GM21360 (cell line): ENCODE data around the gene FCN1.

Source experiments
- ATAC-seq: cut with Tn5 transposase; IDR thresholded peaks from one replicate; pipeline ENCODE4 v1.9.1; 2021; ENCODE audit warnings: mild to moderate bottlenecking, moderate library complexity; ENCODE audit not compliant: unreplicated experiment

The FCN1 gene

GRCh38 chr9:134915046-134915985 lies 2.4 kb downstream of the FCN1 start:
- no peak for ATAC-seq

- ATAC-seq: no peak
These were observed 3.2 kb downstream of the FCN1 start for GRCh38 chr9:134914501-134914834.

DNA sequence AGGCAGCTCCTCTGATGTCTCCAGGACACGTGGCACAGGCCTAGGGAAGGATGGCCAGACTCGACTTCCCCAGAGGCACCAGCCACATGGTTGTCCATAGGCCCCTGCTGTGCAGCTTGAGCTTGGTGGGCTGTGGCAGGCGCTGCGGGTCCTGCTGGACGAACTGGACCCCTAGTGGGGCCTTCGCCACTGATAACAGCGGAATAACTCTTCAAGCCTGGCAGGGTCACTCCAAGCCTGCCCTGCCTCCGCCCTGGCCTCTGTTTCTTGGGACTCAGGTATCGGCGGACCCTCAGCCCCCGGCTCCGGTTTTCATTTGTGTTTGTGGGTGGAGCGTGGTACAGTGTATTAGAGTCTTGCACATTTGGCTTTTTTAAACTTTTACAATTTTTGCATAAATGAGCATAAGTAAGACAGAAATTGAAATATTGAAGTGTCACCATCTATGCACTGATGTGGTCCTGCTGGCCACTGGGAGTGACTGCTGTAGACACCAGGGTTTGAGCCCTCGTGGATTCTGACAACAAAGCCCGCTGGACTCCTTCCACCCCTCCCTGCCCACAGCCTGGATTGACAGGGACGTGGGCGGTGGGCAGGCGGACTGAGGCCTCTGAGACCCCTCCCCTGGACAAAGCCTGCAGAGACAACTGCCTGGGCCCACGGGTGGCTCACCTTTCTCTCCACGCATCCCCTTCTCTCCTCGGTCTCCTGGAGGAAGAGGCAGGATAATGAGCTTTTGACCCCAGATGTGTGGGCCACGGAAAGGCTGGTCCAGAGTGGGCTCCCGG lies 3.8 kb downstream of the FCN1 start:
- no peak for ATAC-seq

- ATAC-seq: no peak
These were observed 4.5 kb downstream of the FCN1 start for GRCh38 chr9:134913041-134913712.

DNA sequence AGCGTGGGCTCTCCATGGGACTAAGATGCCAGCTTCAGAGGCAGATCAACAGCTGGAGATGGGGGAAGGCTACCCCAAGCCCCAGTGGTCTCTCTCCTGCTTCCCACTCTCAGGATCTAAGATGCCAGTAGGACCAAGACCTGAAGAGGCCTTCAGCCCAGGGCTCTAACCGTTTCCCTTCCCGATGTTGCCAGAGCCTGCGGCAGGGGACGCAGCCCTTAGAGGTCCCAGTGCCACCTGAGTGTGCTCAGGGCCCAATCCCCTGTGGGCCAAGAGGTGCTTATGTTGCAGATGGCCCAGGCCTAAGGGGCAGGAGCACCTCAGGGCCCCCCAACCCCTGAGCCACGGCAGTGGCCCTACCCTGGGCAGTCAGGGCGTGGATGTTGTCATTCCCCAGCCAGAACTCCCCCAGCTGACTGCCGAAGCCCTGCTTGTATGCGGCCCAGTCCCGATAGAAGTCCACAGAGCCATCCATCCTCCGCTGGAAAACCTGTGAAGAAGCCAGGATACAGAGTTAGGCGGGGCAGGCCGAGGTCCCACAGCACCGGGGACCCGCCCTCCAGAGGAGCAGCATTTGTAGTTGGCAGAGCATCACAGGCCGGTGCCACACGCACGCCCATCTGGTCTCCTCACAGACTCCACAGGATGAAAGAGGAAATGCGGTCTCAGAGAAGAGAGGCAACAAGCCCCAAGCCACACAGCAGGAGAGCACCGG lies 5.4 kb downstream of the FCN1 start:
- ATAC-seq: no peak

DNA sequence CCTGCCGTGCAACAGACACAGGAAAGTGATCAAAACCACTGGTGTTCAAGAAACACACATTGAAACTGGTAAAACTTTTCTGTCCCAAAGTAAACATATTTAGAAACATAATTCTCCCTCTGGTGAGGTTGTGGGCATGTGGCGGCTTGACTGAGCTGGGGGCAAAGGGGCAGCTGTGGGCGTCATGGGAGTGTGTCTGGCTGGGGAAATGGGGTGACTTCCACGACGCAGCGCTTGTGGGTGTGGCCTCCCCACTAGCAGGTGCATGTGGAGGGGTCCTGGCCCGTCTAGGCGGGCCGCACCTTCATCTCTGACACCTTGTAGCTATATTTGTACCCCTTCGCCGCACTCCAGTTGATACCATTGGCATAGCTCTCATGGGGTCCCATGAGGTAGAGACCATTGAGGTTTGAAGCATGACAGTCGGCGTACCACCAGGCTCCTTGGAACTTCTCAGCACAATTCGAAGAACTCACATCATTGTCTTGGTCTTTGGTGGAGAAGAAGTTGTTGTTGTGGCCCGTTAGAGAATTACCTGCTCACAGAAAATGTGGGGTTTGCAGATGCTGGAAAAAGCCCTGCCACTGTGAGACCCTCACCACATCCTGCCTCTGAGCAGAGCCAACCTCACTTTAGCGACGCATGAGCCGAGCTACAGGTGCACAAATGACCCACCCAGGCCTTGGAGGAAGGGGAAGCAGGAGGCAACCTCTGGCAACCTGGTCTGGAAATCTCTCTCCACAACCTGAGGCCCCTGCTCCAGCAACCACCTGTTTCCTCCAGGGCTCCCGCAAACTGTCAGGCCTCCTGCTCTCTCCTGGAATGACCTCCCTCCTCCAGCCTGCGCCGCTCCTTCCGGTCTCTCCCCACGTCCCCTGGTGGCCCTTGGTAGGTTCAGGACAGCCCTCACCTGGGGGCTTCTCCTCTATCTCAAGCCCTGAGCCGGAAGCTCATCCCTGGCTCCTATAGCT lies 7.9 kb downstream of the FCN1 start:
- no peak for ATAC-seq

GRCh38 chr9:134908524-134909309 lies 9.0 kb downstream of the FCN1 start:
- no peak for ATAC-seq

DNA sequence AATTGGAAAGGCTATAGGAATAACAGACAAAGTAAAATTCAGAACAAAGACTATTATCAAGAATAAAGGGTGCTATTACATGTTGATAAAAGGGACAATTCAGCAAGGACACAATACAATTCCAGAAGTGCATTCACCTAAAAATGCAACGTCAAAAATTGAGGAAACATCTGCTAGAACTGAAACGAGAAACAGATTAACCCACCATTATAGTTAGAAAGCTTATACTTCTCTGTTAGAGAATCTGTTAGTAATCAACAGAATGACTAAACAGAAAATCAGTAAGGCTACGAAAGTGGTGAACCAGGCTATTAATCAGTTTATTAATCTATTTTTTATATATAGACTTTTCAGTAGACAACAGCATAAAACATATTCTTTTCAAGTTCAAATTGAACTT lies 14.8 kb downstream of the FCN1 start:
- ATAC-seq: no peak

DNA sequence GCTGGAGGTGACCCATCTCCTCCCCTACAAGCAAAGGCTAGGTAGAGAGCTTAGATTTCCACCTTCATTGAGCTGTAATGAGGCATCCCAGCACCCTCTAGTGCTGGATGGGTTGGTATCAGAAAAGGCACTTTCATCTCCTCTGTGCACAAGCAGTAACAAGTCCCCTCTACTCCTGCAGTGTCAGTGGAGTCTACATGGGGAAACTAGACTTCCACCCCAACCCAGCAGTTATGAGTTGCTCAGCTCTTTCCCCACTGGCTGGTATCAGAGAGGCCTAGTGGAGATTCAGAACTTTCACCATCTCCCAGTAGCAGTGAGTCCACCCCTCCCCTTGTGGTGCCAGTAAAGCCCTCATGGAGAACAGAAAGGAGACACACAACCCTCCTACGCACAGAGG lies 17.9 kb downstream of the FCN1 start:
- ATAC-seq: no peak

GRCh38 chr9:134899168-134899567 lies 18.5 kb downstream of the FCN1 start:
- ATAC-seq: no peak

GRCh38 chr9:134898319-134898718 lies 19.4 kb downstream of the FCN1 start:
- no peak for ATAC-seq

DNA sequence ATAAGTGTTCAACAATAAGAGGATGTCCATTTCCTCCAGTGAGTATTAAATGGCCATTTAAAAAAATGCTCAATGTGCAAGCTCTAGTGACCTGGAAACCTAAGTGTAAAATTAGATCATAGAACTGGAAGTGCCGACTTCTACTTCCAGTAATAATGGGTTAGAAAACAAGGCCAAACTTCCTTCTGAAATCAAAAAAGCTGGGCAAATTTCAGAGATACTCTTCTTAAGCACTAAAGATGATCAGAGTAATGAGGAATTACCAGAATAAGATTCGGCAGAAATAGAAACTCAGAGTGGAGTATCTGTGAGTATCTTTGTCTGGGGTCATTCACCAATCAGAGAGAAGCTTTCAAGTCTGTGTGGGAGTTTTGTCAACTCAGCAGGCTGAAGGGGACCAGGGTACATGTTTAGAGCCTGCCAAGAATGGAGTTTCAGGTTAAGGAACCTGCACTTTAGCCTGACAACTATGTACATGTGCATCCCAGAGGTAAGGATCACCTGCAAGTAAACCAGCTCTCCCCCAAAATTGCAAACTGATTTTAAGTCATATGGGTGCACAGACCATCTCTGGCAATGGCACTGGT lies 20.0 kb downstream of the FCN1 start:
- no peak for ATAC-seq

GRCh38 chr9:134896834-134897583 lies 20.7 kb downstream of the FCN1 start:
- no peak for ATAC-seq

GRCh38 chr9:134895908-134896833 lies 21.5 kb downstream of the FCN1 start:
- no peak for ATAC-seq

DNA sequence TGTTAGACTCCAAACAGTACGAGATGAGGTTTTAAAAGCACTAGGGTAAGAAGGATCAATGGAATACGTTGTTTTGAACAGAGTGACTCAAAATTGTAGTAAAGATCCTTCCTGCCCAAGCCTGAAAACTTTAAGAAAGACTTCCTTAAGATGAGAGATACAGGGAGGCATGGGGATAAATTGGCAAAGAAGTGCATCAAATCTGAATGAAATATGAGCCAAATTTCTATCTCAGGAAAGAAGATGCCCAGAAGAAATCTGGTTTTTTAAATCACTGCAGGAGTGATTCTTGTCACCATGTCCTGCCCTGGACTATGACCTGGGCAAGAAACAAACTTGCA lies 22.2 kb downstream of the FCN1 start:
- no peak for ATAC-seq

- ATAC-seq: no peak
These were observed 22.6 kb downstream of the FCN1 start for GRCh38 chr9:134895097-134895496.
